NCI-H1105 (cell line): Measurements from ENCODE around the gene IQUB.
"Not testable (repeated sequence)": the region's sequence is repeated elsewhere in the genome, so short reads cannot be mapped to it uniquely, and the experiment has no call there.

Experiments used
- DNase-seq: peaks from one replicate; lab custom pipeline; 2025; lab: John Stamatoyannopoulos, UW

Gene IQUB

GRCh38 chr7:123492485-123492884, 41.9 kb downstream of the IQUB start:
- no peak for DNase-seq

- no peak for DNase-seq
Observed at GRCh38 chr7:123485721-123486120, 48.7 kb downstream of the IQUB start.

- DNase-seq: no peak
Observed at GRCh38 chr7:123485187-123485586, 49.2 kb downstream of the IQUB start.

GRCh38 chr7:123484199-123484598, 50.2 kb downstream of the IQUB start:
- no peak for DNase-seq

- no peak for DNase-seq
Observed at GRCh38 chr7:123480107-123480506, 54.3 kb downstream of the IQUB start.

- DNase-seq: not testable (repeated sequence)
Observed at GRCh38 chr7:123478056-123478455, 56.3 kb downstream of the IQUB start.

GRCh38 chr7:123472750-123473445, 61.5 kb downstream of the IQUB start:
- DNase-seq: no peak

- no peak for DNase-seq
Observed at GRCh38 chr7:123472327-123472726, 62.1 kb downstream of the IQUB start.

GRCh38 chr7:123468303-123468702, 66.1 kb downstream of the IQUB start:
- DNase-seq: no peak

- DNase-seq: no peak
Observed at GRCh38 chr7:123463890-123464289, 70.5 kb downstream of the IQUB start.

- no peak for DNase-seq
Observed at GRCh38 chr7:123460616-123461015, 73.8 kb downstream of the IQUB start.

- DNase-seq: no peak
Observed at GRCh38 chr7:123455965-123456470, 78.4 kb downstream of the IQUB start.

GRCh38 chr7:123440101-123440548, 94.3 kb downstream of the IQUB start:
- no peak for DNase-seq

- DNase-seq: no peak
Observed at GRCh38 chr7:123439191-123439590, 95.2 kb downstream of the IQUB start.

- DNase-seq: no peak
Observed at GRCh38 chr7:123437447-123437995, 96.9 kb downstream of the IQUB start.

- no peak for DNase-seq
Observed at GRCh38 chr7:123435080-123435700, 99.2 kb downstream of the IQUB start.

- DNase-seq: peak; percentile 66
Observed at GRCh38 chr7:123433665-123434064, 100.7 kb downstream of the IQUB start.

GRCh38 chr7:123432601-123433000, 101.8 kb downstream of the IQUB start:
- no peak for DNase-seq

- no peak for DNase-seq
Observed at GRCh38 chr7:123431075-123431614, 103.2 kb downstream of the IQUB start.

- DNase-seq: no peak
Observed at GRCh38 chr7:123425246-123425645, 109.1 kb downstream of the IQUB start.

- DNase-seq: no peak
Observed at GRCh38 chr7:123424463-123424862, 109.9 kb downstream of the IQUB start.

GRCh38 chr7:123423622-123424021, 110.8 kb downstream of the IQUB start:
- no peak for DNase-seq

- no peak for DNase-seq
Observed at GRCh38 chr7:123417580-123417979, 116.8 kb downstream of the IQUB start.
